HEK293T (cell line): ENCODE data around the gene SORT1.

Experiments used
- FOXA1 ChIP-seq: fragments of 450-650 bp; IDR thresholded peaks from 2 replicates; pipeline ENCODE4 v1.6.1; 2016; ENCODE audit warnings: mild to moderate bottlenecking
- NFRKB ChIP-seq: fragments of 450-650 bp; IDR thresholded peaks from 2 replicates; pipeline ENCODE4 v1.6.1; 2016; ENCODE audit warnings: mild to moderate bottlenecking, moderate library complexity

- TF ChIP-seq NFRKB (no peak), FOXA1 (no peak)
Observed at GRCh38 chr1:109347511-109347910, 50.2 kb downstream of the SORT1 start.
